KOPT-K1 (cell line): ENCODE results near the gene RNF19B.
"Not testable (repeated sequence)": the region's sequence is repeated elsewhere in the genome, so short reads cannot be mapped to it uniquely, and the experiment has no call there.

Experiments
- H3K27ac ChIP-seq: fragments of 200-600 bp; sonication (generic); 2 replicates; pipeline ENCODE4 v1.5.1; 2016; ENCODE audit warnings: antibody characterized with exemption, mild to moderate bottlenecking, low read depth, low read length; ENCODE audit not compliant: poor library complexity, severe bottlenecking
- H3K36me3 ChIP-seq: fragments of 200-600 bp; sonication (generic); 2 replicates; pipeline ENCODE4 v1.5.1; 2017; ENCODE audit warnings: antibody characterized with exemption, mild to moderate bottlenecking, low read length, moderate library complexity; ENCODE audit not compliant: insufficient read depth
- H3K9me3 ChIP-seq: fragments of 200-600 bp; sonication (generic); 2 replicates; pipeline ENCODE4 v1.5.1; 2017; ENCODE audit warnings: antibody characterized with exemption, low read length, mild to moderate bottlenecking; ENCODE audit not compliant: insufficient read depth, poor library complexity, severe bottlenecking

Gene RNF19B

DNA sequence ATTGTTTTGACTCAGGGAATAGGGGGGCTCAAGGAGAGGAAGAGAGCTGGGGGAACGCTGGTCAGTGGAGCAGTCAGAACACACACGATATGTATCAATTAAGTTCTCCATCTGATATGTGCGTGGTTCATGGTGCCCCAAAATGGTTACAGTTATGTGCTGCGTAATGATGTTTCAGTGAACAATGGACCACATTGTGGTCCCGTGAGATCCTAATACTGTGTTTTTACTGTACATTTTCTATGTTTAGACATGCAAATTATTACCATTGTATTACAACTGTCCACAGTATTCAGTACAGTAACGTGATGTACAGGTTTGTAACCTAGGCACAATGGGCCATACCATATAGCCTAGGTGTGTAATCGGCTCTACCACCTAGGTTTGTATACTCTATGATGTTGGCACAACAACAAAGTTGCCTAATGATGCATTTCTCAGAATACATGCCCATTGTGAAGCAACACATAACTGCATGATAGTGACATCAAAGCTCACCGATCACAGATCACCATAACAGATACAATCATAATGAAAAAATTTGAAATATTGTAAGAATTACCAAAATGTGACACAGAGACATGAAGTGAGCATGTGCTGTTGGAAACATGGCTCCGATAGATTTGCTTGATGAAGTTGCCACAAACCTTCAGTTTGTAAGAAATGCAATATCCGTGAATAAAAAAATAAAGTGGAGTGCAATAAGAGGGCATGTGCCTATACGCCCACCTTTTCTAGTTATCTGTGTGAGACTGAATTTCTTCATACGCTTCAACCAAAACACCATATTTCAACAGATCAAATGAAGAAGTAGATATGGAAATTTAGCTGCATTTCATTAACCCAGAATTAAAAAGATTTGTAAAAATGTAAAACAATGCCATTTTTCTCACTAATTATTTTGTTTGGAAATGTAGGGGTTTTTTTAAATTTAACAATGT, 48.6 kb downstream of the RNF19B start:
- H3K9me3 ChIP-seq = no peaks in the 10 kb centered on the region
- H3K27ac ChIP-seq = no peak overlapping the region
- H3K36me3 ChIP-seq = no peaks in the 10 kb centered on the region

DNA sequence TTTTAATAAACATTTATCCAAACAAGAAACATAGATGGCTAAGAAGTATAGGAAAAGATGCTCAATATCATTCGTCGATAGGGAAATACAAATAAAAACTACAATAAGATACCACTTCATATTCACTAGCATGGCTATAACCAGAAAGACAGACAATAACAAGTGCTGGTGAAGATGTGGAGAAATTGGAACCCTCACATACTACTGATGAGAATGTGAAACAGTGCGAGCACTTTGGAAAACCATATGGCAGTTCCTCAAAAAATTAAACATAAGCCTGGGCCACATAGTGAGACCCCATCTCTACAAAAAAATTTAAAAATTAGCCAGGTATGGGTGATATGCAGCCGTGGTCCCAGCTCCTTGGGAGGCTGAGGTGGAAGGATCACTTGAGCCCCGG, 54.3 kb downstream of the RNF19B start:
- peaks cover 9% of the 10 kb centered on the region for H3K9me3 ChIP-seq
- H3K36me3 ChIP-seq = no peaks in the 10 kb centered on the region
- no peak overlapping the region for H3K27ac ChIP-seq

DNA sequence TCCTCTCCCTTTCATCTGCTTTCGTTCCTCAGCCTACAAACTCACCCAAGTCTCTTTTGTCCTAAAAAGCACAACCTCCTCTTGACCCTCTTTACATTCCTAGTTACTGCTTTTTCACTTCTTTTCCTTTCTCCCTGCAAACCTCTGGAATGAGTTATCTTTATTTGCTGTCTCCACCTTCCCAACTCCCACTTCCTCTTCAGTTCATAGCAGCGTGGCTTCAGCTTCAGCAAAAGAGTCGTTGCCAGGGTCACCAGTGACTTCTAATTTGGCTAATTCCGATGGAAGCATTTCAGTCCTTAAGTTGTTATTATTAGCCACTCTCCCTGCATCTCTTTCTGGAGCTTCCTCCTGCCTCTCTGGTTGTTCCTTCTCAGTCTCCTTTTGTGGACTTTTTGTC, 57.2 kb downstream of the RNF19B start:
- peaks cover 9% of the 10 kb centered on the region for H3K9me3 ChIP-seq
- no peak overlapping the region for H3K27ac ChIP-seq

DNA sequence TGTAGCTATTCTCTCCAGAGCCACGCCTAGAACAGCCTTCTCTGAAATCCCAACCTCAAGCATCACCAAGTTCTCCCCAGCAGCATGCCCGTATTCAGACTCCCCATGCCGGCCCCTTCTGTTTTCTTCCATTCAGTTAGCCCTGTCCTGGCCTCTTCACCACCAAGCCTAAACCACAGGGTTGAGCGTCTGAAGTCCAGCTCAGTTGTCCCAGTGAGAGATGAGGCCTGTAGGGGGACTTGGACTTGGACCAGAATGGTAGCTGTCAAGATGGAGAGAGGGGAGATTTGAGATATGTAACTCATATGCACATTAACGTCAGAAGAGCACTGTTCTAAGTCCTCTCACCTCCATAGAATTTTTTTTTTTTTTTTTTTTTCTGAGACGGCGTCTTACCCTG, 58.0 kb downstream of the RNF19B start:
- Histone ChIP-seq H3K36me3 (no peaks in the 10 kb centered on the region), H3K27ac (no peak overlapping the region), H3K9me3 (peaks cover 9% of the 10 kb centered on the region)

More for the DNA sequence above, 57.2 kb downstream of the RNF19B start:
- H3K36me3 ChIP-seq = no peaks in the 10 kb centered on the region

DNA sequence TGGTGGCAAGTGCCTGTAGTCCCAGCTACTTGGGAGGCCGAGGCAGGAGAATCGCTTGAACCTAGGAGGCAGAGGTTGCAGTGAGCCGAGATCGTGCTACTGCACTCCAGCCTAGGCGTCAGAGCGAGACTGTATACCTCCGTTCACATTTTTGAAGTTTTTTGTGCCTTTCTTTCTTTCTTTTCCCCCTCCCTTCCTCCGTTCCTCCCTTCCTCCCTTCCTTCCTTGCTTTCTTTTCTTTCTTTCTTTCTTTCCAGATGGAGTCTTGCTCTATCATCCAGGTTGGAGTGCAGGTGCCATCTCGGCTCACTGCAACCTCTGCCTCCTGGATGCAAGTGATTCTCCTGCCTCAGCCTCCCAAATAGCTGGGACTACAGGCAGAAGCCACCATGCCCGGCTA, 59.0 kb downstream of the RNF19B start:
- H3K27ac ChIP-seq, H3K9me3 ChIP-seq, H3K36me3 ChIP-seq: not testable (repeated sequence)

DNA sequence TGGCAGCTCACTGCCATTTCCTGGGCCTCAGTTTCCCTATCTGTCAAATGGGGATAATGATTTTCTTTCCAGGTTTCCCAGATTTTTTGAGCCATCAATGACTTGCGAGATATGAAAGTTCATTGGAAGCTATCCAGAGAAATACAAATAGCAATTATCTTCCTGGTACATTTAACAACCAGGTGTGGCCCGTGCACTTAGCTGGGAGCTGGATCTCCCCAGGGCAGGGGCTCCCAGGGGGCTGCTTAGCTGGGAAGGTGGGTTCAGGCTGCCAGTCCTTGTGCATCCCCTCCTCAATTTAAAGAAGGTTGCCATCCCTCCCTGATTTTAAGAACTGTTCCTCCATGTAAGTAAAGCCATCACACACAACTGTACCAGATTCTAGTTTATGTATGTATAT, 59.8 kb downstream of the RNF19B start:
- H3K9me3 ChIP-seq = peaks cover 1% of the 10 kb centered on the region
- H3K27ac ChIP-seq = no peak overlapping the region
- H3K36me3 ChIP-seq = no peaks in the 10 kb centered on the region

DNA sequence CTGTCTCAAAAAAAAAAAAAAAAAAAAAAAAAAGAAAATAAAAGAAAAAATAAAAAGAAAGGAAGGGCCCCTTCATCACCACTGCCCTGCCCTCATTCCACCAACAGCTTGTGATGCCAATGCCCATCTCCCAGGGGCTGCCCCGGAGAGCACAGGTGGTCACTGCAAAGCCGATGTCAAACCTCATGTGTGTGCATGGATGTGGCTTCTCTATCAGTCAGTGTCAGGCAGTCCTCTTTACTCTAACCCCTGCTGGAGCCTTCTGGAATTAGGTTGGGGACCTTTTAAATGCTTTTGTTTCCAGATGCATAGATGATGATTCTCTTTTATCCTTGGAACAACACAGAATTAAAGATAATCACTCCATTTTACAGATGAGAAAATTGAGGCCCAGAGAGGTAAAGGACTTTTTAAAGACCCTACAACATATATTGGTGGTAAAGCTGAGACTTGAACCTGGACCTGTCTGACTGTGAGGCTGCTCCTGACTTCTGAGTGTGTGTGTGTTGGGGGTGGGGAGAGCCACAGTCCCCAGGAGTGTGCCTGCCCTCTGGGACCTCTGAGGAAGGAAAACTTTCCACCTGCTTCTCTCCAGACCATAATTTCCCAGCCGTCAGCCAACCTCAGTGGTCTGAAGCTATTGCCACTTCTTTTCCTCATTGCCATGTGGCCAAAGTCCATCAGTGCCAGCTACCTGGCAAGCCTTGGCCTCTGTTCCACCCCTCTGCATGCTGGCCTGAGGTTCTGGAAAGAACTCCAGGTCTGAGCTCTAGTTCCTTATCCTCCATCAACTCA, 60.4 kb downstream of the RNF19B start:
- no peaks in the 10 kb centered on the region for H3K36me3 ChIP-seq
- no peaks in the 10 kb centered on the region for H3K9me3 ChIP-seq
- no peak overlapping the region for H3K27ac ChIP-seq

DNA sequence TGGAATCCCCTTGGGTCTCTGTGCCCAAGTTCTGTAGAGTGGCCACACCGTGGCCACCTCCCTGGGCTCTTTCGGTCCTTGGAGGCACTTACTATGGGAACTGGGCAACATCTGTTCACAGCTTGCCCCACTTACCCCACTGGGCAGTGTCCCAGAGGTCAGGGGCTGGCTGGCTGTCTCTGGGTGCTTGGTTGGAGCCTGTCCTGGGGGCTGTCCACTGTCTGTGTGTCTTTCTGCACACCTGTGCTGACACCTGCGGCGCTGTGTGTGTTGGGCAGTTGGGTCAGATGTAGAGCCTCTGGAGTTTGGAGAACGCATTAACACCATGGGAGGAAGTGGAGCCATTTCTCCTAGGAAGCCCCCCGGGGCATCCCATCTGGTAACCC, 62.1 kb downstream of the RNF19B start:
- Histone ChIP-seq H3K9me3 (no peaks in the 10 kb centered on the region), H3K27ac (no peak overlapping the region), H3K36me3 (no peaks in the 10 kb centered on the region)

DNA sequence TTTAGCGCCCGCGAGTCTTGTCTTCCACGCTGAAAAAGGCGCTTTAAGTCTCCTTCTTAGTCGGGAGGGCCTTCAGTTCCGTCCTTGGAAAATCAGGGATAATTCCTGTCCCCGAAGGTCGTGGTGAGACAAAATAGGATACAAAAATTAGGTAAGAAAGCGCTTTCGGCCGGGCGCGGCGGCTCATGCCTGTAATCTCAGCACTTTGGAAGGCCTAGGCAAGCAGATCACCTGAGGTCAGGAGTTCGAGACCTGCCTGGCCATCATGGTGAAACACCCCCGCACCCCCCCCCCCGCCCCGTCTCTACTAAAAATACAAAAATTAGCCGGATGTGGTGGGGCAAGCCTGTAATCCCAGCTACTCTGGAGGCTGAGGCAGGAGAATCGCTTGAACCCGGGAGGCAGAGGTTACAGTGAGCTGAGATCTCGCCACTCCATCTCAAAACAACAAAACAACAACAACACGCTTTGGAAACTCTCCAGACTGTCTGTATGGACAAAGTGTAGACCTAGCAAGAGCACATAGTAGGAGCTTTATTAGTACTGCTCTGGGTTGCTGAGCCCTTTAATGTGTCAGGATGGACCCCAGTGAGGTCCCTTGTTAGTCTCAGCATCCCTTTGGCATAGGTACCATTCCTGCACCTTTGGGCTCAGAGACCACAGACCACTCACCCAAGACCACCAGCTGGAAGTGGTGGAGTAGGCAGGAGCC, 62.6 kb downstream of the RNF19B start:
- H3K27ac ChIP-seq = no peak overlapping the region

DNA sequence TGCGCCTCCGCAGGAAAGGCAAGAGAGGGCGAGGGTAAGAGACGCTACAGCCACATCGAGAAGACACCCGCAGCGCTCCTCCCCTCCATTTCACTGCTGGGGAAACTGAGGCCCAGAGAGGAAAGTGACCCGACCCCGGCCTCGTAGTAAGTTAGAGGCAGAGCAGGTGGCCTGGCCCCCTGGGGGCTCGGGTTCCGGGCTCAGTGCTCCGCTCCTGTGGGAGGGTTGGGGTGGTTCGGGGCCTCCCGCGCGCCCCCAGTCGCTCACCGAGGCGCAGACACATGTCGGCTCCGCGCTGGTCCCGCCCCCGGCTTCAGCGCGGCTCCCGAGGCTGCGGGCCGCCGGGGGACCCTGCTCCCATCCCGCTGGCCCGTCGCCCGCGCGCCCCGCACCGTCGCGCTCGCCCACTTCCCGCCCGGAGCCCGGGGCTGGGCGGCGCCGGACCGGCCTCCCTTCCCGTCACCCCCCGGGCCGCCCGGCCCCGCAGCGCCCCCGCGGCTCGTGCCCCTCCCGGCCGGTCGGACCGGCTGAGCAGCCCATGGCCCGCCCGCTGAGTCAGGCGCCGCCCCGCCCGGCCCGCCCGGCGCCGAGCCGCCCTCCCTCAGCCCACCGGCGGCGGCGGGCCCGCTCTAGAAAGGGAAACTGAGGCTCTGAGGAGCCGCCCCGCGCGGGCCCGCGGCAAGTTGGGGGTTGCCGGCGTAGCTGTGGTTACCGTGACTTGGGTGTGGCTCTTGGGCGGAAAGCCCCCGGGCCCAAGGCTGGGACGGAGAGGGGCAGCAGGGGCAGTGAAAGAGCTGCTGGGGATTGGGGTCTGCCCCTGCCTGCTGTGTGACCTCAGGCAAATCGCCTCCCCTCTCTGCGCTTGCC, 63.4 kb downstream of the RNF19B start, which contains the start of gene TMEM54:
Gene TMEM54 (minus strand): TSS at position 434 of the 867 bp plus-strand sequence. CDS start 151 bp downstream, at position 283.
- no peak within 1 kb of the TSS for H3K27ac ChIP-seq
- H3K9me3 ChIP-seq = no peaks in the 10 kb centered on the region
- H3K36me3 ChIP-seq = no peaks in the 10 kb centered on the region

More for the DNA sequence above, 62.6 kb downstream of the RNF19B start:
- no peaks in the 10 kb centered on the region for H3K36me3 ChIP-seq
- H3K9me3 ChIP-seq = no peaks in the 10 kb centered on the region

DNA sequence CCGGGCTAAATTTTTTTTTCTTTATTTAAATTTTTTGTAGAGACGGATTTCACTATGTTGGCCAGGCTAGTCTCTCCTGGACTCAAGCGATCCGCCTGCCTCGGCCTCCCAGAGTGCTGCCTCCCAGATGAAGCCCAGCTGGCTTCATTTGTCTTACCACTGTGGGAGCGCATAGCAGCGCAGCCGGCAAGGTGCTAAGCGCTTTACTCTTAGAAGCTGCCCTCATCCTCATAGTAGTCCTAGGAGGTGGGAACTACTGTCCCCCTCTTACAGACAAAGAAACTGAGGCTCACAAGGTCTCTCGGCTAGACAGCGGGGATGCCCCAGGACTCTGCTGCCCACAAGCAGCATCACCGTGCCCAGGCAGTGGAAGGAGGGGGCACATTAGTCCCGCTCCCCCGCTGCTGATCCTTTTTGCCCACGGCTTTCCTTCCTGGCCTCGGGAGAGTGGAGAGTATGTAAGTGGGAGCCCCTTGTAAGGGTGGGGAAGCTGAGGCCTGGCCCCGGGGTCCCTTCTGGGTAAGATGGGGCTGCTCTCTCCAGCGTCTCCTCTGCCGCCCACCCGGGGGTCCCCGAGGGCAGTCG, 64.1 kb downstream of the RNF19B start:
- Histone ChIP-seq H3K27ac (no peak overlapping the region), H3K36me3 (no peaks in the 10 kb centered on the region), H3K9me3 (no peaks in the 10 kb centered on the region)

DNA sequence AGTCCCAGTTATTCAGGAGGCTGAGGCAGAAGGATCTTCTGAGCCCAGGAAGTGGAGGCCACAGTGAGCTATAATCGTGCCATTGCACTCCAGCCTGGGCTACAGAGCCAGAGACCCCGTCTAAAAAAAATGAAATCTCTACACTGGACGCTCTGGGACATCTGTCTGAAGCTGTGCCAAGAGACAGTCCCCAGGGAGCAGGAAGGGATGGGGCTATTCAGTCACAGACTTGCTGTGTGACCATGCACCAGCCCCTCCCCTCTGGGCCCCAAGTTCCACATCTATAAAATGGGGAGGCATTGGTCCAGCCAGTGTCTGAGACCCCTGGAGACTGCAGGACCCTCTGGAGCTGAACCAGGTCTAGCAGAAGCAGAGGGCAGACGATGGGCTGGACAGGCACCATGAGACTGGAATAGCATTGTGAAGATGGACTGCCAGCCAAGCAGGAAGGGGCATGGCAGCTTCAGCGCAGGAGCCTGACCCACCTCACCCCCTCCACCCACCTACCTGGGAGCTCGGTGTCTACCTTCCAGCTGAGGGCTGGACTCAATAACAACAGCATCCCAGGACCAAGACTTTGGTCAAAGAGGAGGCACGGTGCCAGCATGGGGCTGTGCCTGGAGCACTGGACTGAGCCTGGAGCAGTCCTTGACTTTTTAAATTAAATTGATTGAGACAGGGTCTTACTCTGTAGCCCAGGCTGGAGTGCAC, 64.9 kb downstream of the RNF19B start:
- no peak overlapping the region for H3K27ac ChIP-seq
- no peaks in the 10 kb centered on the region for H3K36me3 ChIP-seq

DNA sequence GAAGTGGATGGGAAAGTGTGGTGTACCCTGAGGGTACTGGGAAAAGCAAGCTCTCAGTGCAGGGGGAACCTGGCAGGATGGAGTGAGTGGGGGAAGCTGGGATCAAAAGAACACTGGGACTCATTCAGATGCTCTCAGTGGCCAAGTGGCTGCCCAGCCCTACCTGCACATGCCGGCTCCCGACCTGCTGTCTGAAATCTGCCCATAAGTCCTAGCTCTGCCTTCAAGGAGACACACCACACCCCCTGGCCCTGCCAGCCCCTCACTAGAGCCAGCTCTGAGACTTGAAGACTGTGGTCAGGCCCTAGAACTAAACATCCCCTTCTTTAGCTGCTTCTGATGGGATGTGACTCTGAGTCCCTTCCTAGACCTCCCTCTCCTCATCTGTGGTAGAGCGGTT, 65.7 kb downstream of the RNF19B start:
- H3K9me3 ChIP-seq = no peaks in the 10 kb centered on the region
- no peak overlapping the region for H3K27ac ChIP-seq
- H3K36me3 ChIP-seq = no peaks in the 10 kb centered on the region

More for the DNA sequence above, 64.9 kb downstream of the RNF19B start:
- H3K9me3 ChIP-seq = no peaks in the 10 kb centered on the region
